ENCODE data around the gene MAP4K4.
A peak's percentile ranks its signal among the peaks of the same experiment; 100 is the strongest.

MAP4K4 gene

GRCh38 chr2:101930019-101930418 is 232.5 kb downstream of the MAP4K4 start:
- DNase-seq: peak; percentile 2

GRCh38 chr2:101930847-101931246 is 233.3 kb downstream of the MAP4K4 start:
- DNase-seq: no peak

DNA sequence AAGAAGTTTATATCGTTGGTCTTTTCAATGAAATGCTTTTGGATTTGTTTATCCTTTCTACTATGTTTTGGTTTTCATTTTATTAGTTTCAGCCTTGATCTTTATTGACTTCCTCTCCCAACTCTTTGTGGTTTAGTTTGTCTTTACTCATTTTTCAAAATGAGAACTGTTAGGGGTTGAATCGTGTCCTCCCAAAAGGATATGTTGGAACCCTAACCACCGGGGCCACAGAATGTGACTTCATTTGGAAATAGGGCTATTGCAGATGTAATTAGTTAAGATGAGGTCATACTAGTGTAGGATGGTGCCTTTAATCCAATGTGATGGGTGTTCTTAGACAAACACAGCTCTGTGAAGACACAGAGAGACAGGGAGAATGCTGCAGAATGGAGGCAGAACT is 233.9 kb downstream of the MAP4K4 start:
- no peak for DNase-seq

- peak; percentile 47 for DNase-seq
Observed at GRCh38 chr2:101935764-101936163, 238.3 kb downstream of the MAP4K4 start.

DNA sequence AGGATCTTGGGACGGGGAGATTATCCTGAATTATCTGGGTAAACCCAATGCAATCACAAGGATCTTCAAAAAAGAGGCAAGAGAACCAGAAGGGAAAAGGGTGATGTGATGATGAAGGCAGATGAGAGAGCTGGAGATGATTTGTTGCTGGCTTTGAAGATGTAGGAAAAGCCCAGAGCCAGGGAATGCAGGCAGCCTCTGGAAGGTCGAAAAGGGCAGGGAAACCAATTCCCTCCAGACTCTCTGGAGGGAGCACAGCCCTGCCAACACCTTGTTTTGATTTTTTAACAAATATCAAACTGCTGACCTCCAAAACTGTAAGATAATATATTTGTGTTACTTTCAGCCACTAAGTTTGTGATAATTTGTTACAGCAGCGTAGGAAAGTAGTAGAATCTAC is 245.3 kb downstream of the MAP4K4 start:
- no peak for DNase-seq
